ENCODE results near the gene CFAP69.

CFAP69 gene

DNA sequence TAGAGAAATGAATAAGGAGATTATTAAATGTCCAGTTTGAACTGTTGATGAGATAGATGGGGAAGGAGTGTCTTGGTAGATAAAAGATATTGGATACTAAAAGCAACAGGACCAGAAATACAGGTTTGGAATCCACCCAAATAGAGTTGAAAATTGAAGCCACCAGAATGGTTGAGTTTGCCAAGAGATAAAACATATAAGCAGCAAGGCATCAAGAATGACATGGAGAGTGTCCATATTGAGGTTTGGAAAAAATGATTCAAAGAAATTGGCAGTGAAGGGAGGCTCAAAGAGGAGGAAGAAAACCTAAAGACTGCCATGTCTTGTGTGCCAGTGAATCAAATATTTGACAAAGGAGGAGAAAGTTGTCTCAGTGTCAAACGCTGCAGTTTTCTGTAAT lies 24.2 kb downstream of the CFAP69 start:
- FAIRE-seq (no peak), DNase-seq (ENCODE audit: insufficient read length, low spot score) (no peak)
- TF ChIP-seq POLR2A (IDR thresholded peaks at IDR 0.05; ENCODE audit: low read depth, low read length): no peak

DNA sequence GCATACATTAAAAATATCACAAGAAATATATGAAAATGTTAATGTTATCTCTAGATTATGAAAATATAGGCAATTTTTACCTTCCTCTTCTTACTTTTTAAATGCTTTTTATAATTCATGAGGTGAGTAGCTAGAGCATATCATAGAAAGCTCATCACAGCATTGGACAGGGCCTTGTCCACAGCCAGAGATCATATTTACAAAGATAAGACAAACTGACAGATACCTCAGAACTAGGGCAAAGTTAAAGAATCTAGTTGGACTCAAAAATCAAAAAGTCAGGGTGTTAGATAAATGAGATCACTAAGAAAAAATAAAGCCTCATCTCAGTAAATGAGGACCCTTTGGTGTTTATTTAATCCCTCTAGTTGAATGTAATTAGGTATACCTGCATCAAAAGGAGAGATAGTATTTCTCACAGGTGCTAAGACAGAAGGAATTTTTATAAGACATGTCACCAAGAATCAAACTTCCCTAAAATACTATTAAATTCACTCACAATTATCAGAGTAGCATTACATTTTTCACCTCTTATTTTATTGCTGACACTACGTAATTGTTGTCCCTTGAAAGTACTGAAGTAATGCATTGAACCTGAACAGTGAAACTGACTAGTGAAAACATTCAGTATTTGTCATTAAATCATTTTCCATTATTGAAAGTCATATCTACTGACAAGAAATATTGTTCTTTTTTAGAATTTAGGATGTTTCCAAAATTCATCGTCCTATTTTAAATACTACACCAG lies 25.6 kb downstream of the CFAP69 start:
- no peak for TF ChIP-seq POLR2A (IDR thresholded peaks at IDR 0.05; ENCODE audit: low read depth, low read length)
- DNase-seq (ENCODE audit: insufficient read length, low spot score): no peak
- FAIRE-seq: no peak

DNA sequence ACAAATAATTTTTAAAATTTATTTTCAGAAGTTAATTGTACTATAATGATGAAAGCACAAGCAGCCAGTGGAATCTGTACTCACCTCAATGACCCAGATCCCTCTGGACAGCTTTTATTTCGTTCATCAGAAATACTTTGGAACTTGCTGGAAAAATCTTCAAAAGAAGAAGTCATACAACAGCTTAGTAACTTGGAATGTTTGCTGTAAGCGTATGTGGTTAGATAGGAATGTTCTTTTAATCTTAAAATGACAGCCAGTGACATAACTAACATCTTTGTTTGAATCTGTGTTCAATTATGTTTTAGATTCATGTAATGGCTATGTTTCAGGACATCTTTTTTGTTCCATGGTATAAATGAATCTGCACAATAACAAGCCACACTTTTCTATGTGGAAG lies 26.8 kb downstream of the CFAP69 start:
- FAIRE-seq (no peak), DNase-seq (ENCODE audit: insufficient read length, low spot score) (no peak)
- TF ChIP-seq POLR2A (IDR thresholded peaks at IDR 0.05; ENCODE audit: low read depth, low read length): no peak

DNA sequence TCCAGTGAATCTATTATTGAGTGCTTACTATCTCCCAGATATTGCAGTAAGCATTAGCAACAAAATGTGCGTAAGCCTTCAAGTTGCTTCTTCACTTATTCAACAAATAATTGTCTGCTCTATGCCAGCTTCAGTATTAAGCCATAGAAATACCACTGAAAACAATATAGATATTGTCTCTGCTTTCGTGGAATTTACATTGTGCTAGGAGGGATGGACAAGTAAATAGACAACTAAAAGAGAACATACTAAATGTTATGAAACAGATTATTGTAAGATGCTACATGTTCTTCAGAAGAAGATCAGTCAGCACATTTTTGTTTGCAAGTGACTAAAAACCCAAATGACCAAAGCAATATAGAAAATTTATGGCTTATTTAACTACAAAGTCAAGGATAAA lies 27.3 kb downstream of the CFAP69 start:
- FAIRE-seq: no peak

DNA sequence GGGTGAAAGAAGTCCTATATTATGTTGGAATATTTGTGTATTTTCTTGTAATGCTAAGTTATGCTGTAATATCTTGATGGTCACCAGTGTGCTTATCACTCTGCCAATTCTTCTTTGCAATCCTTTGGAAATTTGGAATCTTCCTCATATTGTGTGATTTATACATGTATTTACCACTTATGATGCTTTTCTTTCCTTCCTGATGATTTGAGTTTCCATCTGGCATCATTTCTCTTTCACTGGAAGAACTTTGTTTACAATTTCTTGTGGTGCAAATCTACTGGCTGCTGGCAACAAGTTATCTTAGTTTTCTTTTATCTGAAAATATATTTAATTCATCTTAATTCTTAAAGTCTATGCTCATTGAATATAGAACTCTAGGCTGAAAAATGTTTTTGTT lies 29.2 kb downstream of the CFAP69 start:
- TF ChIP-seq POLR2A (IDR thresholded peaks at IDR 0.05; ENCODE audit: low read depth, low read length): no peak
- FAIRE-seq: no peak
- no peak for DNase-seq (ENCODE audit: insufficient read length, low spot score)

More for the DNA sequence above, 27.3 kb downstream of the CFAP69 start:
- DNase-seq (ENCODE audit: insufficient read length, low spot score): no peak
- no peak for TF ChIP-seq POLR2A (IDR thresholded peaks at IDR 0.05; ENCODE audit: low read depth, low read length)

DNA sequence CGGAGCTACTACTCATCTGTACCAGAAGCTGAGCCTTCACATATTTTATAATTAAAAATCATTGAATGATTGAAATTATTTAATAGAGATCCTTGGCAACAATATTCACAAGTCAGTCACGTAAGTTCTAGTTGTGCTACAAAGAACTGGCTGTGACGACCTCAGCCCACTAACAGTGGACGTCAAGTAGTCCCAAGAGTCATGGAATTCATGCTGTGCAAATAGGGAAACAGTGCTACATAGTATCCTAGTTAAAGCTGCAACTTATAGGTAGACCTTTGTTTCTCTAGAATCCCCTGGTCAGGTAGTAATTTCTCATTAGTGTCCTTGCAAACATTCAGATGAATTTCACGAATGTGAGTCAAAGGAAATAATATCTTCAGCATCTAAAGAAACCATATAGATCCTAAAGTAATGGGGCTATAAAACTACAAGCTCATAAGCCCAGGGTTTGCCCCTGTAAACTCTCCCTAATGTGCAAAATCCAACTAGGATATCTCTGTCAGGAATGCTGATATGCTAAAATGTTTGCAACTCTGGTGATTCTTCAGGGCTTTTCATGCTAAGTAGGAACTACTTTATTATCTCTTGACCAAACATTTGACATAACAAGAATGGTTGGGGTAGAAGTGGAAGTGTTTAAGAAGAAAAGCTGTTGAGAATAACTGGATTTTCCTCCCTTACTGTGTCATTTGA lies 31.2 kb downstream of the CFAP69 start:
- TF ChIP-seq POLR2A (IDR thresholded peaks at IDR 0.05; ENCODE audit: low read depth, low read length): no peak
- DNase-seq (ENCODE audit: insufficient read length, low spot score) (no peak), FAIRE-seq (no peak)

DNA sequence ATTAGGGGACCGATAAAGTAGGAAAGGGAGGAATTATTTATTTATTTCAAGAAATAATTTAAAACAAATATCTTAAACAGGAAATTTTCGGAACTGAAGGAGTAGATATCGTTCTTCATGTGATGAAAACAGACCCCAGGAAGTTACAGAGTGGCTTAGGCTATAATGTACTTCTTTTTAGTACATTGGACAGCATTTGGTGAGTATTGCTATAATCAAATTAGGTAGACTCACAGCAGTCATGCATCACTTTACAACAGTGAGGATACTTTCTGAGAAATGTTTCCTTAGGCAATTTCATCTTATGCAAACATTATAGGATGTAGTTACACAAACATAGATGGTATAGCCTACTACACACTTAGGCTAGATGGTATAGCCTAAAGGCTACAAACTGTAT lies 43.2 kb downstream of the CFAP69 start:
- no peak for FAIRE-seq
- TF ChIP-seq POLR2A (IDR thresholded peaks at IDR 0.05; ENCODE audit: low read depth, low read length): no peak
- no peak for DNase-seq (ENCODE audit: insufficient read length, low spot score)

DNA sequence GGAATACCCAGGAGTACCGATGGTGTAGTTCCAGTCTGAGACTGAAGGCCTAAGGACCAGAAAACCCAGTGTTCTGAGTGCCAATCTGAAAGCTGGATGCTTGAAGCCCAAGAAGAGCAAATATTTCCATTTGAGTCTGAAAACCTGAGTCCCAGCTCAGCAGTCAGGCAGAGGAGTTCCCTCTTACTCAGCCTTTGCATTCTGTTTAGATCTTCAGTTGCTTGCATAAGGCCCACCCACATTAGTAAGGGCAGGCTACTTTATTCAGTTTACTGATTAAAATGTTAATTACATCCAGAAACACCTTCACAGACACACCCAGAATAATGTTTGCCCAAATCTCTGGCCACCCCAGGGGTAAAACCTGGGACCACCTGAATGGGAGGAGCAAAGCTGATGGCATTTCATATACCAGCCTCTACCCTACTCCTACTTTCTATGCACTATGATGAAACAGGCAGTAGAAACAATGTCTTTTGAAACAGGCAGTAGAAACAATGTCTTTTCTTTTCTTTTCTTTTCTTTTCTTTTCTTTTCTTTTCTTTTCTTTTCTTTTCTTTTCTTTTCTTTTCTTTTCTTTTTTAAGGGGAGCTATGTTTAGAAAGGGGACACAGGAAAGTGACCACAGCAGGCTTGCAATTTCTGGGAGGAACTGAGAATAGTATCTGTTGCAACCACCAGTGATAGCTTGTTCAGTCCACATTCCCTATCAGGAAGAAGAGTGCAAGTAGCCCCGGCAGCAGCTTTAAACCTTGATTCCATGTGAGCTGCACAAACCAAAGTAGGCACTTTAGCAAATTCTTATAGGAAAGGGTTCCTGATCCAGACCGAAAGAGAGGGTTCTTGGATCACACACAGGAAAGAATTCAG lies 45.5 kb downstream of the CFAP69 start:
- FAIRE-seq: no peak

DNA sequence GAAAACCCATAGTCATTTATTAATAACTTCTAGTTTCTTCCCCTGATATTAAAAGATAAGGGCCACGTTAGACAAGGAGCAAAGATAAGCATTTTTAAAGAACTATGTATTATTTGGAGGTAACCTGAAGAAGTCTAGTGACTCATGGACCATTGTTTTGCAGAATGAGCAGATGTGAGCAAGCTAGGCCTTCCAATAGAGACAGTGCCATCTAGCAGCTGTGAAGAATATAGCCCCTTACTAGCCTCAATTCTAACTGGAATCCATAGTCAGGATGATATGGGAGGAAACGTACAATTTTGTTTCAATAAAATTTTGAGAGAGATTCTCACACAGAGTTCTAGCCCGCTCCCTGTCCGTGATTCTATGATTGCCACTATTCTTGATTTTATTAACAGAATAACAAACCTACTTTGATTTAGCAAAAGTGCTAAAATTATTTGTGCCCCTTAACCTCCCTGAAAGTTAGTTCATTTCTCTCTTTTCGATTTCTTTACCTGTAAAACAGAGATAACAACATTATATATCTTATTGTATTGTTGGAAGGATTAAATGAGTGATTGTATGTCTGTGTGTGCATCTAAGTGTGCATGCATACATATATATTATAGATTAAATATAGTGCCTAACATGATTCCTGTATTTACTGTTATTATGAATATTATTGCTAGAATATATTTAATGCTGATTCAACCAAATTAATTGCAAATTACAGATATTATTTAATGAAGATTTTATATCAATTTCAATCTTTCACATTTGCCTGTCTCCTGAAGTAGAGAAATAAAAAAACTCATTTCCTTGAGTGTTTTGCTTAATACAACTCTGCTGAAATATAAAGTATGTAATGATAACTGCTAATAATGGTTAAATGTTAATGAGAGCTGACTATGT lies 53.4 kb downstream of the CFAP69 start:
- DNase-seq (ENCODE audit: insufficient read length, low spot score) (peak; percentile 24), FAIRE-seq (peak; percentile 97)
- no peak for TF ChIP-seq POLR2A (IDR thresholded peaks at IDR 0.05; ENCODE audit: low read depth, low read length)

More for the DNA sequence above, 45.5 kb downstream of the CFAP69 start:
- no peak for DNase-seq (ENCODE audit: insufficient read length, low spot score)
- TF ChIP-seq POLR2A (IDR thresholded peaks at IDR 0.05; ENCODE audit: low read depth, low read length): no peak

DNA sequence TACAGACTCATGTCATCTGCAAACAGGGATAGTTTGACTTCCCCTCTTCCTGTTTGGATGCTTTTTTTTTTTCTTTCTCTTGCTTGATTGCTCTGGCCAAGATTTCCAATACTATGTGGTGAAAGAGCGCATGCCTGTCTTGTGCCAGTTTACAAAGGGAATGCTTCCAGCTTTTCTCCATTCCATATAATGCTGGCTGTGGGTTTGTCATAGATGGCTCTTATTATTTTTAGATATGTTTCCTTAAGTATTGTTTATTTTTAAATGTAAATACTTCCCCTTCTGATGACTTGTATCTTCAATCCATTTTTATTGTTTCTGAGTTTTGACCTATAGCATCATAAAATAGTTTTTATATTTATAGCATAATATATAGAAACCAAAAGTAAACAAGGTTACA lies 58.3 kb downstream of the CFAP69 start:
- no peak for FAIRE-seq

DNA sequence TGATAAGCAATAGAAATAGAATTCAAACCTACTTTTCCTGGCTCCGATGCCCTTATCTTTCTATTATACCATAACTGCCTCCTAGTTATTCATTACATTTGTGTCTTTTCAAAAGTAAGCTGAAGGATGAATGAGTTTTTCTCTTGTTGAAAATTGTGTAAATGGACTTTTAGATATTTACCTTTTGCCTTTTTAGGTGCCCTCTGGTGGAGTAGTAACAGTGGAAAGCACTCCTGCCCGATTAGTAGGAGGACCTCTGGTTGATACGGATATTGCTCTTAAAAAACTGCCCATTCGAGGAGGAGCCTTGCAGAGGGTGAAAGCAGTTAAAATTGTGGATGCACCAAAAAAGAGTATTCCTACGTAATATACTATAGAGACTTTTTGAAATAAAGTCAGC lies 64.9 kb downstream of the CFAP69 start:
- FAIRE-seq (no peak), DNase-seq (ENCODE audit: insufficient read length, low spot score) (no peak)
- TF ChIP-seq POLR2A (IDR thresholded peaks at IDR 0.05; ENCODE audit: low read depth, low read length): no peak

More for the DNA sequence above, 58.3 kb downstream of the CFAP69 start:
- DNase-seq (ENCODE audit: insufficient read length, low spot score): no peak
- no peak for TF ChIP-seq POLR2A (IDR thresholded peaks at IDR 0.05; ENCODE audit: low read depth, low read length)

DNA sequence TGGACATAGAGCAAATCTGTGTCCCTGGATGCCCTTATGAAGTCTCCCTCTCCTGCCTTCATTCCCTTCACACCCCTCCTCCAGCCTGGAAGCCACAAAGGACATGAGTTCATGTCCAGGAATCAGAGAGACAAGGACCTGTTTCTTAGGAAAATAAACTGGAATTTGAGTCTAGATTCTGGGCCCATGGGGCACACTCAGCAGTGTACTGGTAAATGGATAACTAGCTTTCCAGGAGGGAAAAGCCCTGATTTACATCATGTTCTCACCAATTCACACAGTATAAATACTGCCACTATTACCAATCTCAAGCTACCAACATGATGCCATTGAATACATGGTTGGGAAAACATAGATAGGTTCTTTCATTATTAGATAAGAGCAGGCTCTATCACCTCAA lies 66.2 kb downstream of the CFAP69 start:
- no peak for TF ChIP-seq POLR2A (IDR thresholded peaks at IDR 0.05; ENCODE audit: low read depth, low read length)
- no peak for FAIRE-seq
- no peak for DNase-seq (ENCODE audit: insufficient read length, low spot score)

DNA sequence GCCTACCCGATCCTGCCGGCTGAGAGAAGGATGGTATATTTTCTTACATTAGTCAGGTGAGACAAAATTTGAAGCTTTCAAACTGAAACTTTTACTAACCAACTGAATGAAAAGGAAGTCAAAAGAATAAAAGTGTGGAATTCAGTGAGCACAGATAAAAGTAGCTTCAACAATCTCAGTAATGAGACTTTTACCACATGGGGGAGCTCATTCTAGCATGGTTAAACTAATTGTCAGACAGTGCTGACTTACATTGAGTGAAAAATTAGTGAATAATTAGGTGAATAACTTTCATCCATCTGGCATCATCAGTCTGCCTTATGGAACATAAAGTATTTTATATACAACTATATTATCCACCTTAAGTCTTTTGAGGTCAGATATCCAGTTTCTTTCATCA lies 67.8 kb downstream of the CFAP69 start:
- no peak for TF ChIP-seq POLR2A (IDR thresholded peaks at IDR 0.05; ENCODE audit: low read depth, low read length)
- DNase-seq (ENCODE audit: insufficient read length, low spot score) (no peak), FAIRE-seq (peak; percentile 74)

Data from H54 (cell line).